GM18508 (cell line): ENCODE measurements around the gene PROK2.

Experiments used
- ATAC-seq: cut with Tn5 transposase; IDR thresholded peaks from one replicate; pipeline ENCODE4 v1.9.1; 2021; ENCODE audit warnings: moderate number of reproducible peaks; ENCODE audit not compliant: insufficient read depth, unreplicated experiment

The PROK2 gene

GRCh38 chr3:71784914-71785531 is at the start of gene PROK2:
PROK2 (minus strand) TSS chr3:71785148; CDS start chr3:71785052, 96 bp downstream.
- no peak for ATAC-seq

GRCh38 chr3:71831599-71831998 is 46.7 kb upstream of the PROK2 start:
- ATAC-seq = no peak

- no peak for ATAC-seq
These were observed 40.8 kb upstream of the PROK2 start for GRCh38 chr3:71825551-71826283.

- no peak for ATAC-seq
These were observed 36.2 kb upstream of the PROK2 start for GRCh38 chr3:71821116-71821515.

GRCh38 chr3:71817262-71817661 is 32.3 kb upstream of the PROK2 start:
- no peak for ATAC-seq

GRCh38 chr3:71816767-71817156 is 31.8 kb upstream of the PROK2 start:
- ATAC-seq = no peak

- ATAC-seq = no peak
These were observed 30.6 kb upstream of the PROK2 start for GRCh38 chr3:71815340-71816067.

GRCh38 chr3:71813704-71814103 is 28.8 kb upstream of the PROK2 start:
- no peak for ATAC-seq

- ATAC-seq = no peak
These were observed 28.1 kb upstream of the PROK2 start for GRCh38 chr3:71813073-71813472.

GRCh38 chr3:71810056-71810455 is 25.1 kb upstream of the PROK2 start:
- no peak for ATAC-seq

GRCh38 chr3:71809321-71810026 is 24.5 kb upstream of the PROK2 start:
- ATAC-seq = no peak

- ATAC-seq = no peak
These were observed 21.8 kb upstream of the PROK2 start for GRCh38 chr3:71806736-71807135.

GRCh38 chr3:71805691-71806090 is 20.7 kb upstream of the PROK2 start:
- ATAC-seq = no peak

- no peak for ATAC-seq
These were observed 20.3 kb upstream of the PROK2 start for GRCh38 chr3:71805199-71805598.

- ATAC-seq = no peak
These were observed 18.3 kb upstream of the PROK2 start for GRCh38 chr3:71803248-71803647.

GRCh38 chr3:71801986-71802385 is 17.0 kb upstream of the PROK2 start:
- no peak for ATAC-seq

GRCh38 chr3:71800023-71800422 is 15.1 kb upstream of the PROK2 start:
- no peak for ATAC-seq

- ATAC-seq = no peak
These were observed 12.5 kb upstream of the PROK2 start for GRCh38 chr3:71797455-71797854.

- no peak for ATAC-seq
These were observed 11.3 kb upstream of the PROK2 start for GRCh38 chr3:71796290-71796689.

GRCh38 chr3:71791634-71792033 is 6.7 kb upstream of the PROK2 start:
- no peak for ATAC-seq

- no peak for ATAC-seq
These were observed 5.0 kb upstream of the PROK2 start for GRCh38 chr3:71789922-71790321.
